WTC11 (cell line): Measurements from ENCODE around the gene DDC.
"Not testable (repeated sequence)": the region's sequence is repeated elsewhere in the genome, so short reads cannot be mapped to it uniquely, and the experiment has no call there.

Source experiments
- CTCF ChIP-seq: fragments of 200-600 bp; IDR thresholded peaks from 2 replicates; pipeline ENCODE4 v1.8.0; 2022; ENCODE audit warnings: antibody characterized with exemption
- ELF4 ChIP-seq: sonication (generic); formaldehyde crosslinking; IDR thresholded peaks from 2 replicates; pipeline ENCODE4 v1.8.1; 2022; ENCODE audit warnings: low read depth, mild to moderate bottlenecking, moderate library complexity, missing genetic modification reagents
- MAX ChIP-seq: sonication (generic); formaldehyde crosslinking; IDR thresholded peaks from 2 replicates; pipeline ENCODE4 v1.8.0; 2022; ENCODE audit warnings: mild to moderate bottlenecking, missing genetic modification reagents
- NR1H2 ChIP-seq: sonication (generic); formaldehyde crosslinking; IDR thresholded peaks from 2 replicates; pipeline ENCODE4 v1.9.0; 2021; ENCODE audit warnings: mild to moderate bottlenecking, moderate library complexity, missing genetic modification reagents
- SMAD3 ChIP-seq: sonication (generic); formaldehyde crosslinking; IDR thresholded peaks from 2 replicates; pipeline ENCODE4 v1.8.0; 2022; ENCODE audit warnings: missing genetic modification reagents, mild to moderate bottlenecking, borderline replicate concordance
- ZNF232 ChIP-seq: sonication (generic); formaldehyde crosslinking; IDR thresholded peaks from 2 replicates; pipeline ENCODE4 v1.8.0; 2022; ENCODE audit warnings: mild to moderate bottlenecking, missing genetic modification reagents

- TF ChIP-seq ZNF232 (CRISPR knock-in tag); MAX (CRISPR knock-in tag); ELF4 (CRISPR knock-in tag); SMAD3 (CRISPR knock-in tag); NR1H2 (CRISPR knock-in tag); CTCF: not testable (repeated sequence)
These were observed 106.6 kb downstream of the DDC start for GRCh38 chr7:50458651-50459050.
